Calu3 (cell line): ENCODE measurements around the gene SLC5A10. TPM values are rescaled to one million over a fixed set of nuclear protein-coding genes. Genes with fewer than 3 reads are reported as not detected.
"Not testable (repeated sequence)": the region's sequence is repeated elsewhere in the genome, so short reads cannot be mapped to it uniquely, and the experiment has no call there.

ENCODE experiments used
- BruUV-seq: library from RNA; stranded (reverse); fragments of 400-500 nt; replicated peaks from 2 replicates; lab custom pipeline; 2021; lab: Mats Ljungman, UMichigan
- CTCF ChIA-PET: fragments of 300-600 bp; sonication (Branson Sonifier 250); formaldehyde crosslinking; loops from one replicate; lab custom pipeline; 2022; ENCODE audit warnings: antibody characterized with exemption; lab: Charles Lee
- DNase-seq: peaks from one replicate; pipeline ENCODE4 v3.0.0; 2022
- H3K27ac Mint-ChIP-seq: one replicate; pipeline ENCODE4 v1.8.0; 2022; ENCODE audit warnings: mixed read lengths; ENCODE audit not compliant: unreplicated experiment
- H3K27me3 Mint-ChIP-seq: one replicate; pipeline ENCODE4 v1.8.0; 2022; ENCODE audit warnings: mixed read lengths; ENCODE audit not compliant: unreplicated experiment
- H3K36me3 Mint-ChIP-seq: one replicate; pipeline ENCODE4 v1.8.0; 2022; ENCODE audit warnings: mild to moderate bottlenecking, moderate library complexity, mixed read lengths; ENCODE audit not compliant: insufficient read depth, unreplicated experiment
- H3K4me1 Mint-ChIP-seq: one replicate; pipeline ENCODE4 v1.8.0; 2022; ENCODE audit warnings: mild to moderate bottlenecking, low read depth, mixed read lengths; ENCODE audit not compliant: unreplicated experiment
- H3K4me3 Mint-ChIP-seq: one replicate; pipeline ENCODE4 v1.8.0; 2022; ENCODE audit warnings: mild to moderate bottlenecking, low read depth, moderate library complexity, mixed read lengths; ENCODE audit not compliant: unreplicated experiment
- H3K9me3 Mint-ChIP-seq: one replicate; pipeline ENCODE4 v1.8.0; 2022; ENCODE audit warnings: low read depth, mixed read lengths; ENCODE audit not compliant: unreplicated experiment
- intact Hi-C: fragments of 100-400 bp; cut with micrococcal nuclease; formaldehyde crosslinking; loops from one replicate; pipeline ENCODE4 v1.10.0; 2022; ENCODE audit not compliant: unreplicated experiment
- total RNA-seq: library from RNA; stranded (reverse); gene quantifications from 2 replicates; pipeline ENCODE4 v1.2.3, GENCODE V29; 2022
- TF ChIP-seq, protein P1 (sequence below): fragments of 200-600 bp; IDR thresholded peaks from one replicate; pipeline ENCODE4 v1.8.0; 2022; ENCODE audit warnings: antibody characterized with exemption; ENCODE audit not compliant: unreplicated experiment

SLC5A10 gene
- total RNA-seq, 1 experiment from 2014 or later, result not detected

DNA sequence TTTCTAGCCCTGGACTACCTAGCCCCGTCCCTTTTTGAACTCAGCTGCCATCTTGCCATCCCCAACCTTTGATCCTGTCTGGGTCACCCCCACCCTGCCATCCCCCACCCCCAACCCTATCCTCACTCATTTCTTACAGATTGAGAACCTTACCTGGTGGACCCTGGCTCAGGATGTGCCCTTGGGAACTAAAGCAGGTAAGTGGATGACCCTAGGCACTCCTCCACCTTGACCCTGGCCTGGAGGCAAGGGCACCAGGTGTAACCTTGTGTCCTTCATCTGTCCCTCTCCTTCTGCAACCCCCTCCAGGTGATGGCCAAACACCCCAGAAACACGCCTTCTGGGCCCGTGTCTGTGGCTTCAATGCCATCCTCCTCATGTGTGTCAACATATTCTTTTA is 68.1 kb downstream of the SLC5A10 start:
- Mint-ChIP-seq H3K27ac (no peak overlapping the region), H3K9me3 (no peaks in the 10 kb centered on the region), H3K4me1 (peaks cover 8% of the 10 kb centered on the region), H3K4me3 (no peak overlapping the region), H3K36me3 (no peaks in the 10 kb centered on the region), H3K27me3 (no peaks in the 10 kb centered on the region)
- CTCF ChIA-PET, result no interaction called here
- intact Hi-C loops, result no loop called here
- BruUV-seq, result no TSS peak
- TF ChIP-seq, protein P1, sequence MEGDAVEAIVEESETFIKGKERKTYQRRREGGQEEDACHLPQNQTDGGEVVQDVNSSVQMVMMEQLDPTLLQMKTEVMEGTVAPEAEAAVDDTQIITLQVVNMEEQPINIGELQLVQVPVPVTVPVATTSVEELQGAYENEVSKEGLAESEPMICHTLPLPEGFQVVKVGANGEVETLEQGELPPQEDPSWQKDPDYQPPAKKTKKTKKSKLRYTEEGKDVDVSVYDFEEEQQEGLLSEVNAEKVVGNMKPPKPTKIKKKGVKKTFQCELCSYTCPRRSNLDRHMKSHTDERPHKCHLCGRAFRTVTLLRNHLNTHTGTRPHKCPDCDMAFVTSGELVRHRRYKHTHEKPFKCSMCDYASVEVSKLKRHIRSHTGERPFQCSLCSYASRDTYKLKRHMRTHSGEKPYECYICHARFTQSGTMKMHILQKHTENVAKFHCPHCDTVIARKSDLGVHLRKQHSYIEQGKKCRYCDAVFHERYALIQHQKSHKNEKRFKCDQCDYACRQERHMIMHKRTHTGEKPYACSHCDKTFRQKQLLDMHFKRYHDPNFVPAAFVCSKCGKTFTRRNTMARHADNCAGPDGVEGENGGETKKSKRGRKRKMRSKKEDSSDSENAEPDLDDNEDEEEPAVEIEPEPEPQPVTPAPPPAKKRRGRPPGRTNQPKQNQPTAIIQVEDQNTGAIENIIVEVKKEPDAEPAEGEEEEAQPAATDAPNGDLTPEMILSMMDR, result no peak
- no peak for DNase-seq

DNA sequence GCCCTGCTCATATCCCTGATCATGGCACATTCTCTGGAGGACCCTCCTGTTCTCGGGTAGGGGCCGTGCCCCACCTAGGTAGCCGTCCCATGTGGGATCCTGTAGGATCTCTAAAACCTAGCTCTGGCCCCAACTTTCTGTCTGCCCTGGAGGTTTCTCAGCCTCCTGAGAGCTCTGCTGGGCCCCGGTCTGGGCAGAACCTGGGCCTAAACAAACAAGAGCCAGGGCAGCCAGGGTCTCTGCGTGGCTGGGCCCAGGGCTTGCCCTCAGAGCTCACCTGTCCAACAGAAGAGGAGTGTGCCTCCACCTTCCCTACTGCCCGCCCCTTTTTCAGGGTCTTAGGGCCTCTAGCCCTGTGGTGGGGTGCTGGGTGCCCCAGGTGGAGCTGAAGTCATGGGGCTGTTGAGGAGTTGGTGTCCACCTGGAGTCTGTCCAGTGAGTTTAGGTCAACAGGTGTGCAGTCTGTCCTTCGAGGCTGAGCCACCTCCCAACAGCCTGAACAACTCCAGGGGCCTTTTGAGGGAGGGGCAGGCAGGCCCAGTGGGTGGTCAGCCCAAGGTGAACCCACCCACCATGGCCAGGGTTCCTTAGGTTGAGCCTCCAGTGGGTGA is 69.2 kb downstream of the SLC5A10 start:
- BruUV-seq, intact Hi-C loops: not testable (repeated sequence)

DNA sequence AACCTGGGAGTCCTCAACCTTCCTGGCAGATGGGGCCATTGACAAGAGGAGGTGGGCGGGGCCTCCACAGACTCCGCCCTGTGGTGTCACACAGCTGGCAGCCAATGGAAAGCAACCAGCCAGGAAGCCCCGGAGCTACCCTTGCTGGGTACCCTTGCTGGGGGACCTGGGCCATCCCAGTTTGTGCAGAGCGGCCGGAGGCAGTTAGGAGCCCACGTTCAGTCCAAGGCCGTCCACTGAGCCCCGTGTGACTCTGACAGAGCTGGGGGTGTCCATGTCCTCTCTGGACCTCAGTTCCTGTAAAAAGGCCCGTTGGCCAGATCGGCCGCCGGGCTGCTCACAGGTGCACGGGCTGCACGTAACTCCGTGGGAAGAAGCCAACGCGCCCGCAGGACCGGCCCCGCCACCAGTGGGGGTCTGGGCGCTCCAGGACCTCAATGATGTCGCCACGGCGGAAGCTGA is 69.7 kb downstream of the SLC5A10 start:
- CTCF ChIA-PET, result no interaction called here
- Mint-ChIP-seq H3K9me3 (no peaks in the 10 kb centered on the region), H3K4me1 (no peaks in the 10 kb centered on the region), H3K27me3 (no peaks in the 10 kb centered on the region), H3K4me3 (no peak overlapping the region), H3K27ac (no peak overlapping the region), H3K36me3 (no peaks in the 10 kb centered on the region)
- TF ChIP-seq, protein P1, result no peak
- intact Hi-C loops, result no loop called here
- DNase-seq, result no peak
- BruUV-seq, result no TSS peak

More for the DNA sequence above, 69.2 kb downstream of the SLC5A10 start:
- H3K27me3 Mint-ChIP-seq, H3K4me3 Mint-ChIP-seq, H3K9me3 Mint-ChIP-seq, H3K4me1 Mint-ChIP-seq, CTCF ChIA-PET, H3K36me3 Mint-ChIP-seq, H3K27ac Mint-ChIP-seq, DNase-seq: not testable (repeated sequence)

- Mint-ChIP-seq H3K4me1 (no peaks in the 10 kb centered on the region), H3K27me3 (no peaks in the 10 kb centered on the region), H3K36me3 (no peaks in the 10 kb centered on the region), H3K9me3 (no peaks in the 10 kb centered on the region), H3K4me3 (no peak overlapping the region), H3K27ac (no peak overlapping the region)
- no TSS peak for BruUV-seq
- intact Hi-C loops, result no loop called here
- TF ChIP-seq, protein P1, result no peak
- CTCF ChIA-PET, result no interaction called here
- no peak for DNase-seq
These were observed 70.2 kb downstream of the SLC5A10 start for GRCh38 chr17:19022128-19022527.

- BruUV-seq, result no TSS peak
- H3K27me3 Mint-ChIP-seq, result no peaks in the 10 kb centered on the region
- no peak overlapping the region for H3K27ac Mint-ChIP-seq
- TF ChIP-seq, protein P1, result no peak
- no peaks in the 10 kb centered on the region for H3K4me1 Mint-ChIP-seq
- H3K9me3 Mint-ChIP-seq, result no peaks in the 10 kb centered on the region
- intact Hi-C loops, result no loop called here
- no peak for DNase-seq
- H3K36me3 Mint-ChIP-seq, result no peaks in the 10 kb centered on the region
- H3K4me3 Mint-ChIP-seq, result no peak overlapping the region
- CTCF ChIA-PET, result no interaction called here
These were observed 70.8 kb downstream of the SLC5A10 start for GRCh38 chr17:19022747-19023146.
